Sigmoid colon (tissue), 7 donors: ENCODE data around the gene DCBLD2. TPM values are rescaled to one million over a fixed set of nuclear protein-coding genes. Genes with fewer than 3 reads are reported as not detected.

Source experiments
- DNase-seq: peaks from one replicate; pipeline ENCODE4 v3.0.0-alpha.2; 2019
- H3K27ac ChIP-seq, 4 donors: fragments of 200-600 bp; sonication (generic); one replicate each; pipeline ENCODE4 v1.5.1; 2016 to 2019; ENCODE audit warnings: mild to moderate bottlenecking in 1 of 4
- H3K27me3 ChIP-seq, 3 donors: fragments of 200-600 bp; sonication (generic); one replicate each; pipeline ENCODE4 v1.5.1; 2019; ENCODE audit warnings: mild to moderate bottlenecking in 1 of 3
- H3K36me3 ChIP-seq, 4 donors: fragments of 200-600 bp; sonication (generic); one replicate each; pipeline ENCODE4 v1.5.1; 2016 to 2019
- H3K4me1 ChIP-seq, 4 donors: fragments of 200-600 bp; sonication (generic); one replicate each; pipeline ENCODE4 v1.5.1; 2017 to 2019
- H3K4me3 ChIP-seq, 4 donors: fragments of 200-600 bp; sonication (generic); one replicate each; pipeline ENCODE4 v1.5.1; 2017 to 2019; ENCODE audit warnings: mild to moderate bottlenecking in 2 of 4, moderate library complexity in 1 of 4
- H3K9me3 ChIP-seq, 4 donors: fragments of 200-600 bp in 3 of 4; sonication (generic) in 3 of 4; one replicate each; pipeline versions ENCODE4 v1.5.1 to v1.6.1; 2013 to 2019
- CTCF ChIP-seq, 4 experiments: fragments of 450-650 bp in 3 of 4; fragments of 200-600 bp in 1 of 4; IDR thresholded peaks; one replicate each; pipeline ENCODE4 v1.5.1; 2016 to 2019; ENCODE audit warnings: antibody characterized with exemption in 4 of 4, mild to moderate bottlenecking in 3 of 4, moderate library complexity in 2 of 4
- EP300 ChIP-seq, 4 donors: sonication (generic); formaldehyde crosslinking; IDR thresholded peaks; one replicate each; pipeline ENCODE4 v1.6.1; 2017; ENCODE audit warnings: antibody characterized with exemption in 4 of 4
- POLR2A ChIP-seq, 2 donors: fragments of 450-650 bp; IDR thresholded peaks; one replicate each; pipeline ENCODE4 v1.6.1; 2016; ENCODE audit warnings: antibody characterized with exemption in 2 of 2, mild to moderate bottlenecking in 2 of 2, moderate library complexity in 2 of 2
- POLR2AphosphoS5 ChIP-seq, 4 donors: sonication (generic); formaldehyde crosslinking; IDR thresholded peaks; one replicate each; pipeline ENCODE4 v1.6.1; 2017; ENCODE audit warnings: antibody characterized with exemption in 4 of 4
- WGBS, 2 donors: extraction: QIAGEN DNeasy Blood & Tissue Kit; methylation state at CpG; one replicate each; pipeline ENCODE4 v1.1.7; 2013; 5-methylcytosine and 5-hydroxymethylcytosine counted together
- intact Hi-C: fragments of 100-400 bp; cut with DNase I; formaldehyde crosslinking; loops from one replicate; pipeline ENCODE4 v1.15.1; 2023
- polyA plus RNA-seq, 3 donors: library from polyadenylated mRNA; stranded (reverse); fragments of 200-250 nt; gene quantifications; one replicate each; pipeline ENCODE4 v1.2.3, GENCODE V29; 2013
- total RNA-seq, 4 donors: library from RNA; depleted of rRNA; stranded (reverse); fragments of >200 nt; gene quantifications; one replicate each; pipeline ENCODE4 v1.1.0, GENCODE V29; 2016
- donor health status: healthy with polysubstance abuse.
- donor health status: Bipolar disorder and iron deficiency.
- donor health status: healthy.

The DCBLD2 gene
- total RNA-seq (10 to 100 TPM; 38.8 to 56.5 (median 51.3) TPM), polyA plus RNA-seq (1 to 10 TPM; 1.2 to 3.5 (median 2.5) TPM)

GRCh38 chr3:98901392-98902350, at the start of gene DCBLD2:
Gene DCBLD2 (minus strand): TSS chr3:98901695. CDS start chr3:98901326, 369 bp downstream.
- Histone ChIP-seq H3K4me1 (peaks cover 0 to 41% (median 25%) of the 10 kb centered on the region in 4 donors), H3K4me3 (peak within 1 kb of the TSS; percentile 93 to 98 (median 96)), H3K27ac (peak within 1 kb of the TSS; percentile 96 to 98 (median 96)), H3K27me3 (no peaks in the 10 kb centered on the region), H3K9me3 (no peaks in the 10 kb centered on the region), H3K36me3 (no peaks in the 10 kb centered on the region)
- DNase-seq = peak; percentile 99
- no peak for TF ChIP-seq EP300 (IDR thresholded peaks at IDR 0.05)
- peak; percentile 45 to 73 for TF ChIP-seq POLR2A (IDR thresholded peaks at IDR 0.05)
- no peak for TF ChIP-seq CTCF (IDR thresholded peaks at IDR 0.05)
- peak; percentile 86 to 96 (median 94) for TF ChIP-seq POLR2AphosphoS5 (IDR thresholded peaks at IDR 0.05)
- 0% methylated on average over 86 of the region's 86 CpGs for whole genome bisulfite sequencing, 2 donors
- intact Hi-C loops = loop anchor here (2.0 to 5.0 kb wide), 4 partner anchors 84 to 379 kb away; partner anchors contain the start of gene CLDND1

- WGBS, 2 donors = 70 to 79% methylated on average over 1 of the region's 1 CpG
- TF ChIP-seq EP300 (IDR thresholded peaks at IDR 0.05) (no peak), POLR2AphosphoS5 (IDR thresholded peaks at IDR 0.05) (no peak), POLR2A (IDR thresholded peaks at IDR 0.05) (no peak), CTCF (IDR thresholded peaks at IDR 0.05) (no peak)
- Histone ChIP-seq H3K9me3 (no peaks in the 10 kb centered on the region), H3K36me3 (no peaks in the 10 kb centered on the region), H3K4me3 (no peak overlapping the region), H3K27me3 (no peaks in the 10 kb centered on the region), H3K4me1 (no peaks in the 10 kb centered on the region), H3K27ac (no peak overlapping the region)
- intact Hi-C loops = no loop called here
- no peak for DNase-seq
Measured at GRCh38 chr3:98945666-98946065, 44.2 kb upstream of the DCBLD2 start.

- intact Hi-C loops = no loop called here
- 76 to 94% methylated on average over 1 of the region's 1 CpG for WGBS, 2 donors
- Histone ChIP-seq H3K9me3 (no peaks in the 10 kb centered on the region), H3K4me1 (no peaks in the 10 kb centered on the region), H3K36me3 (no peaks in the 10 kb centered on the region), H3K27me3 (no peaks in the 10 kb centered on the region), H3K27ac (no peak overlapping the region), H3K4me3 (no peak overlapping the region)
- DNase-seq = no peak
- no peak for TF ChIP-seq CTCF (IDR thresholded peaks at IDR 0.05)
- no peak for TF ChIP-seq POLR2AphosphoS5 (IDR thresholded peaks at IDR 0.05)
- no peak for TF ChIP-seq POLR2A (IDR thresholded peaks at IDR 0.05)
- no peak for TF ChIP-seq EP300 (IDR thresholded peaks at IDR 0.05)
Measured at GRCh38 chr3:98945101-98945524, 43.6 kb upstream of the DCBLD2 start.

GRCh38 chr3:98930413-98930812, 28.9 kb upstream of the DCBLD2 start:
- intact Hi-C loops = no loop called here
- H3K27ac ChIP-seq = no peak overlapping the region
- no peak overlapping the region for H3K4me3 ChIP-seq
- no peak for TF ChIP-seq EP300 (IDR thresholded peaks at IDR 0.05)
- TF ChIP-seq POLR2AphosphoS5 (IDR thresholded peaks at IDR 0.05) = no peak
- TF ChIP-seq CTCF (IDR thresholded peaks at IDR 0.05) = no peak
- no peak for TF ChIP-seq POLR2A (IDR thresholded peaks at IDR 0.05)
- DNase-seq = no peak
- H3K4me1 ChIP-seq = no peaks in the 10 kb centered on the region
- H3K9me3 ChIP-seq = peaks cover 0 to 14% (median 5%) of the 10 kb centered on the region in 4 donors
- H3K36me3 ChIP-seq = no peaks in the 10 kb centered on the region
- no peaks in the 10 kb centered on the region for H3K27me3 ChIP-seq
